Measurements from ENCODE around the gene MFSD11.
"Not testable (repeated sequence)": the region's sequence is repeated elsewhere in the genome, so short reads cannot be mapped to it uniquely, and the experiment has no call there.

The MFSD11 gene

GRCh38 chr17:76726776-76727718 is 10.9 kb upstream of the MFSD11 start, which contains the start of gene METTL23:
Gene METTL23, plus strand, starts transcription at chr17:76726839. Its CDS starts 2,872 bp downstream, at chr17:76729711.
- DNase-seq (ENCODE audit: low read depth in 2 of 2) = peak; percentile 52 to 53

GRCh38 chr17:76727745-76728456 is 10.0 kb upstream of the MFSD11 start:
- DNase-seq (ENCODE audit: low read depth in 2 of 2) = no peak

- DNase-seq (ENCODE audit: low read depth in 2 of 2) = not testable (repeated sequence)
Measured at GRCh38 chr17:76731800-76732733, 5.9 kb upstream of the MFSD11 start.

- DNase-seq (ENCODE audit: low read depth in 2 of 2) = no peak
Measured at GRCh38 chr17:76732734-76733617, 4.9 kb upstream of the MFSD11 start.

- DNase-seq (ENCODE audit: low read depth in 2 of 2) = no peak
Measured at GRCh38 chr17:76733618-76733957, 4.3 kb upstream of the MFSD11 start.

GRCh38 chr17:76734080-76734840 is 3.7 kb upstream of the MFSD11 start:
- no peak for DNase-seq (ENCODE audit: low read depth in 2 of 2)

- DNase-seq (ENCODE audit: low read depth in 2 of 2) = no peak
Measured at GRCh38 chr17:76735006-76735405, 2.9 kb upstream of the MFSD11 start.

- no peak for DNase-seq (ENCODE audit: low read depth in 2 of 2)
Measured at GRCh38 chr17:76735586-76736348, 2.2 kb upstream of the MFSD11 start.

GRCh38 chr17:76736349-76737081 is 1.4 kb upstream of the MFSD11 start:
- peak; percentile 39 to 48 for DNase-seq (ENCODE audit: low read depth in 2 of 2)

GRCh38 chr17:76737082-76737675 is 740 bp upstream of the MFSD11 start, which contains the start of gene SRSF2:
Gene SRSF2, minus strand, starts transcription at chr17:76737331. Its CDS starts 171 bp downstream, at chr17:76737160.
- peak; percentile 96 to 98 for DNase-seq (ENCODE audit: low read depth in 2 of 2)

- no peak for DNase-seq (ENCODE audit: low read depth in 2 of 2)
Measured at GRCh38 chr17:76738468-76738850, 540 bp downstream of the MFSD11 start.

GRCh38 chr17:76739568-76740115 is 1.7 kb downstream of the MFSD11 start:
- not testable (repeated sequence) for DNase-seq (ENCODE audit: low read depth in 2 of 2)

GRCh38 chr17:76740329-76741118 is 2.6 kb downstream of the MFSD11 start:
- no peak for DNase-seq (ENCODE audit: low read depth in 2 of 2)

GRCh38 chr17:76742958-76743357 is 5.0 kb downstream of the MFSD11 start:
- no peak for DNase-seq (ENCODE audit: low read depth in 2 of 2)

- no peak for DNase-seq (ENCODE audit: low read depth in 2 of 2)
Measured at GRCh38 chr17:76744747-76745146, 6.8 kb downstream of the MFSD11 start.

GRCh38 chr17:76745785-76746184 is 7.9 kb downstream of the MFSD11 start:
- not testable (repeated sequence) for DNase-seq (ENCODE audit: low read depth in 2 of 2)

Measured in stimulated activated CD4-positive, alpha-beta T cell treated with anti-CD3 and anti-CD28 coated beads, Interleukin-1b, Interleukin-23, amount 100 ng/mL, for 1 hour (primary cell).